ENCODE measurements around the gene FFAR1. TPM values are rescaled to one million over a fixed set of nuclear protein-coding genes. Genes with fewer than 3 reads are reported as not detected.

Gene FFAR1
- total and polyA plus RNA-seq, 4 donors = 0.06 to 0.83 (median 0.70) TPM; not detected in 1

DNA sequence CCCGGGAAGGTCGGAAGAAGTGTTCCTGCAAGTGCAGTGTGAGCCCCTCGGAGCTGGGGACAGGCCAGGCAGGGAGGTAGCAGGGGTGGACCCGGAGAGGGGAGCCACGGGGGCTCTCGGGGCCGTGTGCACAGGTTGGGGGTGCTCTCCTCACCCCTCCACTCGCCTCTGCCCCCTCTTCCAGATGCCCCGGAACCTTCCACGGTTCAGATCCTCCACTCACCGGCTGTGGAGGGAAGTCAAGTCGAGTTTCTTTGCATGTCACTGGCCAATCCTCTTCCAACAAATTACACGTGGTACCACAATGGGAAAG lies 9.8 kb upstream of the FFAR1 start:
- no peaks in the 10 kb centered on the region for H3K27me3 ChIP-seq (ENCODE audit: control insufficient read depth, insufficient read depth, low read length)
- H3K36me3 ChIP-seq (ENCODE audit: control insufficient read depth, insufficient read depth, low read length) = no peaks in the 10 kb centered on the region
- 85% methylated on average over 6 of the region's 13 CpGs for WGBS (ENCODE audit: insufficient coverage)
- DNase-seq (ENCODE audit: low read depth in 4 of 6, low spot score in 6 of 6) = no peak
- H3K27ac ChIP-seq (ENCODE audit: low read depth, low read length) = no peak overlapping the region
- no peaks in the 10 kb centered on the region for H3K9me3 ChIP-seq (ENCODE audit: control insufficient read depth, insufficient read depth, low read length)
- no peak overlapping the region for H3K4me3 ChIP-seq (ENCODE audit: low read depth, low read length)
- H3K4me1 ChIP-seq (ENCODE audit: control insufficient read depth, insufficient read depth, low read length) = no peaks in the 10 kb centered on the region

DNA sequence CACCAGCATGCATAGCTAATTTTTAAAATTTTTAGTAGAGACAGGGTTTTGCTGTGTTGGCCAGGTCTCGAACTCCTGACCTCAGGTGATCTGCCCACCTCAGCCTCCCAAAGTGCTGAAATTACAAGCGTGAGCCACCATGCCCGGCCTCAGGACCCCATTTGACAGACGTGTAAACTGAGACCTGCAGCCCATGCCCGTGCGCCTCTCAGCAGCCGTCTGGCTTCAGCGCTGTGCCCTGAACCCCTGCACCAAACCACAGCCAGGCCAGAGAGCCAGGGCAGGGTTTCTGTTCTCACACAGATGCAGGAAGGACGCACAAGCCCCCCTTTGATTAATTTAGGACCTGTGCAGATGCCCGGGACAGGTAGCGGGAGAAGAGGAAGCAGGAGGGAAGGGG lies 7.3 kb upstream of the FFAR1 start:
- WGBS (ENCODE audit: insufficient coverage) = 91% methylated on average over 10 of the region's 11 CpGs
- Histone ChIP-seq H3K36me3 (ENCODE audit: control insufficient read depth, insufficient read depth, low read length) (no peaks in the 10 kb centered on the region), H3K27me3 (ENCODE audit: control insufficient read depth, insufficient read depth, low read length) (no peaks in the 10 kb centered on the region), H3K9me3 (ENCODE audit: control insufficient read depth, insufficient read depth, low read length) (no peaks in the 10 kb centered on the region), H3K4me1 (ENCODE audit: control insufficient read depth, insufficient read depth, low read length) (no peaks in the 10 kb centered on the region), H3K4me3 (ENCODE audit: low read depth, low read length) (no peak overlapping the region), H3K27ac (ENCODE audit: low read depth, low read length) (no peak overlapping the region)
- no peak for DNase-seq (ENCODE audit: low read depth in 4 of 6, low spot score in 6 of 6)

DNA sequence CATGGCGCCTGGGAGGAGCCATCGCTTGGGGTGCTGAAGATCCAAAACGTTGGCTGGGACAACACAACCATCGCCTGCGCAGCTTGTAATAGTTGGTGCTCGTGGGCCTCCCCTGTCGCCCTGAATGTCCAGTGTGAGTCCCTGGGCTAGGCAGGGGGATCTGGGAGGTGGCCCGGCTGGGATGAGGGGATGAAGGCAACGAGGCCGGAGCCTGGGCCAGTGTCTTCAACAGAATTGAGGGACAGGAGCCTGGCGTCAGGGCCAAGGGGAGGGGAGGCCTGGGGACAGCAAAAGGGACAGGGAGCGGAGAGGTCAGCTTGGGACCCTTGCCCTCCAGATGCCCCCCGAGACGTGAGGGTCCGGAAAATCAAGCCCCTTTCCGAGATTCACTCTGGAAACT lies 6.7 kb upstream of the FFAR1 start:
- Histone ChIP-seq H3K27ac (ENCODE audit: low read depth, low read length) (no peak overlapping the region), H3K4me1 (ENCODE audit: control insufficient read depth, insufficient read depth, low read length) (no peaks in the 10 kb centered on the region), H3K9me3 (ENCODE audit: control insufficient read depth, insufficient read depth, low read length) (no peaks in the 10 kb centered on the region), H3K4me3 (ENCODE audit: low read depth, low read length) (no peak overlapping the region), H3K36me3 (ENCODE audit: control insufficient read depth, insufficient read depth, low read length) (no peaks in the 10 kb centered on the region), H3K27me3 (ENCODE audit: control insufficient read depth, insufficient read depth, low read length) (no peaks in the 10 kb centered on the region)
- no peak for DNase-seq (ENCODE audit: low read depth in 4 of 6, low spot score in 6 of 6)
- WGBS (ENCODE audit: insufficient coverage) = 86% methylated on average over 16 of the region's 16 CpGs

DNA sequence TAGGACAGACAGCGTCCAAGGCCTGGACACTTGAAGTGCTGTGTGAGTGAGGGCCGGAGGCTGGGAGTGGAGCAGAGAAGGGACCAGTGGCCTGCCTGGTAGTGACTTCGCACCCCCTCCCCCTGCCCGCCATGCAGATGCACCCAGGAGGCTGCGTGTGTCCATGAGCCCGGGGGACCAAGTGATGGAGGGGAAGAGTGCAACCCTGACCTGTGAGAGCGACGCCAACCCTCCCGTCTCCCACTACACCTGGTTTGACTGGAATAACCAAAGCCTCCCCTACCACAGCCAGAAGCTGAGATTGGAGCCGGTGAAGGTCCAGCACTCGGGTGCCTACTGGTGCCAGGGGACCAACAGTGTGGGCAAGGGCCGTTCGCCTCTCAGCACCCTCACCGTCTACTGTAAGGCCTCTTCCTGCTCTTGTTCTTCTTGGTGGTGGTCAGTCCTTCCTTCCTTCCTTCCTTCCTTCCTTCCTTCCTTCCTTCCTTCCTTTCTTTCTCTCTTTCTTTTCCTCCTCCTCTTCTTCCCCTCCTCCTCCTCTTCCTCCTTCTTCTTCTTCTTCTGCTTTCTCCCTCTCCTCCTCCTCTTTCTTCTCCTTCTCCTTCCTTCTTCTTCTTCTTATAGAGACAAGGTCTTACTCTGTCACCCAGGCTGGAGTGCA lies 6.0 kb upstream of the FFAR1 start:
- no peak for DNase-seq (ENCODE audit: low read depth in 4 of 6, low spot score in 6 of 6)
- no peaks in the 10 kb centered on the region for H3K4me1 ChIP-seq (ENCODE audit: control insufficient read depth, insufficient read depth, low read length)

DNA sequence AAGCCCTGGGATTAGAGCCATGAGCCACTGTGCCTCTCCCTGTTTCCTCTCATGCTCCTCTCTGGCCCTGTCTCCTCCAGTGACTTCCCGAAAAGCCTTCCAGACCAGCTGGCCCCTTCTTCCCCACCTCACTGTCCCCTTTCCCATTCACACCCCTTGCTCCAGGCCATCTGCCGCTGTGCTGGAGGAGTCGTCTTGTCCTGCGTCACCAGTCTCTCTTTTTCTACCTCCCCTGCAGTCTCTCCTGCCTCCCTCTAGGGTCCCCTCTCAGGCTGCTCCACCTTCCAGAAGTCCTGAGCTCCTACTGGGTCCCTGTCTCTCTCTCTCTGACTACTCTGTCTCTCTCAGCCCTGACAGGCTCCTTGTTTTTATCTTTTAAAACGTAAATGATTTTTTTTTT lies 5.3 kb upstream of the FFAR1 start:
- H3K4me1 ChIP-seq (ENCODE audit: control insufficient read depth, insufficient read depth, low read length) = no peaks in the 10 kb centered on the region
- no peak overlapping the region for H3K27ac ChIP-seq (ENCODE audit: low read depth, low read length)
- WGBS (ENCODE audit: insufficient coverage) = 59% methylated on average over 5 of the region's 5 CpGs
- no peaks in the 10 kb centered on the region for H3K36me3 ChIP-seq (ENCODE audit: control insufficient read depth, insufficient read depth, low read length)
- no peak for DNase-seq (ENCODE audit: low read depth in 4 of 6, low spot score in 6 of 6)
- no peaks in the 10 kb centered on the region for H3K27me3 ChIP-seq (ENCODE audit: control insufficient read depth, insufficient read depth, low read length)
- H3K9me3 ChIP-seq (ENCODE audit: control insufficient read depth, insufficient read depth, low read length) = no peaks in the 10 kb centered on the region
- no peak overlapping the region for H3K4me3 ChIP-seq (ENCODE audit: low read depth, low read length)

More for the DNA sequence above, 6.0 kb upstream of the FFAR1 start:
- Histone ChIP-seq H3K36me3 (ENCODE audit: control insufficient read depth, insufficient read depth, low read length) (no peaks in the 10 kb centered on the region), H3K9me3 (ENCODE audit: control insufficient read depth, insufficient read depth, low read length) (no peaks in the 10 kb centered on the region), H3K27me3 (ENCODE audit: control insufficient read depth, insufficient read depth, low read length) (no peaks in the 10 kb centered on the region), H3K4me3 (ENCODE audit: low read depth, low read length) (no peak overlapping the region), H3K27ac (ENCODE audit: low read depth, low read length) (no peak overlapping the region)
- WGBS (ENCODE audit: insufficient coverage) = 94% methylated on average over 6 of the region's 14 CpGs

DNA sequence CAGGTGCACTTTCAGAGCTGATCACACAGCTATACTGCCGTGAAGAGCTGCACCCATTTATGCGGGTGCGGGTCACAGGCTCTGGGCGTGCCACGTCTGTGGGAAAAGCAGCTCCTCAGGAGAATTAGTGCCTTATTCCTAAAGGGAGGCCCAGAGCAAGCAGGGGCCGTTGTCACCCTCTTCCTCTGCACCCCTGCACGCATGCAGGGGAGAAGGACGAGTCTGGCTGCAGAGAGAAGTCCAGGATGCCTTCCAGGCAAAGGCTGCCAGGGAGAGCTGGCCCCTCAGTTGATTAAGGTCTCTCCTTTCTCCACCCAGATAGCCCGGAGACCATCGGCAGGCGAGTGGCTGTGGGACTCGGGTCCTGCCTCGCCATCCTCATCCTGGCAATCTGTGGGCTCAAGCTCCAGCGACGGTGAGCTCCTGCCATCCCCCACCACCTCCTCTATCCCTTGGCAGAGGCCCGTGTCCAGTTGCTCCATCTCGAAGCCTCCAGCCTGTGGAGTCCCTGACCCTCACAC lies 3.1 kb upstream of the FFAR1 start:
- Histone ChIP-seq H3K9me3 (ENCODE audit: control insufficient read depth, insufficient read depth, low read length) (no peaks in the 10 kb centered on the region), H3K4me3 (ENCODE audit: low read depth, low read length) (no peak overlapping the region), H3K36me3 (ENCODE audit: control insufficient read depth, insufficient read depth, low read length) (no peaks in the 10 kb centered on the region), H3K27ac (ENCODE audit: low read depth, low read length) (no peak overlapping the region), H3K27me3 (ENCODE audit: control insufficient read depth, insufficient read depth, low read length) (no peaks in the 10 kb centered on the region), H3K4me1 (ENCODE audit: control insufficient read depth, insufficient read depth, low read length) (no peaks in the 10 kb centered on the region)
- DNase-seq (ENCODE audit: low read depth in 4 of 6, low spot score in 6 of 6) = peak in 1 of 6 donors; percentile 0
- 84% methylated on average over 16 of the region's 17 CpGs for WGBS (ENCODE audit: insufficient coverage)

DNA sequence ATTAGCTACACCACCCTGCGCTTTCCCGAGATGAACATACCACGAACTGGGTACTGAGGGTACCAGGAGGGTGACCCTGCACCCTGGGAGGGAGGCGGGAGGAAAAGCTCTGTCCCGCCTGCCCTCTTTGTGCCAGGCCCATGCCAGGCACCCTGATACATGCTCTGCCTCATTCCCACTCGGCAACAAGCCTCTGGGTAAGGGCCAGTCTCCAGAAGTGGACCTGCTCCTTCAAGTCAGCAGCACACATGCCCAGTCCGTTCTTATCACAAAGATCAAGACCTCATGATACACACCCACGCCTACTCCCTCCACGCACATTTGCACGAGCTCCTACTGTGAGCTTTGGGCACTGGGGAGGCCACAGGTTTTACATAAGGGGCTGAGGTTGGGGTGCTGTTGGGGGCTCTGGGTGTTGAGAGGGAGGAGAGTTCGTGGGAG lies 2.0 kb upstream of the FFAR1 start:
- Histone ChIP-seq H3K36me3 (ENCODE audit: control insufficient read depth, insufficient read depth, low read length) (no peaks in the 10 kb centered on the region), H3K27me3 (ENCODE audit: control insufficient read depth, insufficient read depth, low read length) (no peaks in the 10 kb centered on the region), H3K27ac (ENCODE audit: low read depth, low read length) (no peak overlapping the region), H3K4me3 (ENCODE audit: low read depth, low read length) (no peak overlapping the region), H3K9me3 (ENCODE audit: control insufficient read depth, insufficient read depth, low read length) (no peaks in the 10 kb centered on the region), H3K4me1 (ENCODE audit: control insufficient read depth, insufficient read depth, low read length) (no peaks in the 10 kb centered on the region)
- peak in 1 of 6 donors; percentile 0 for DNase-seq (ENCODE audit: low read depth in 4 of 6, low spot score in 6 of 6)
- 88% methylated on average over 10 of the region's 11 CpGs for WGBS (ENCODE audit: insufficient coverage)

DNA sequence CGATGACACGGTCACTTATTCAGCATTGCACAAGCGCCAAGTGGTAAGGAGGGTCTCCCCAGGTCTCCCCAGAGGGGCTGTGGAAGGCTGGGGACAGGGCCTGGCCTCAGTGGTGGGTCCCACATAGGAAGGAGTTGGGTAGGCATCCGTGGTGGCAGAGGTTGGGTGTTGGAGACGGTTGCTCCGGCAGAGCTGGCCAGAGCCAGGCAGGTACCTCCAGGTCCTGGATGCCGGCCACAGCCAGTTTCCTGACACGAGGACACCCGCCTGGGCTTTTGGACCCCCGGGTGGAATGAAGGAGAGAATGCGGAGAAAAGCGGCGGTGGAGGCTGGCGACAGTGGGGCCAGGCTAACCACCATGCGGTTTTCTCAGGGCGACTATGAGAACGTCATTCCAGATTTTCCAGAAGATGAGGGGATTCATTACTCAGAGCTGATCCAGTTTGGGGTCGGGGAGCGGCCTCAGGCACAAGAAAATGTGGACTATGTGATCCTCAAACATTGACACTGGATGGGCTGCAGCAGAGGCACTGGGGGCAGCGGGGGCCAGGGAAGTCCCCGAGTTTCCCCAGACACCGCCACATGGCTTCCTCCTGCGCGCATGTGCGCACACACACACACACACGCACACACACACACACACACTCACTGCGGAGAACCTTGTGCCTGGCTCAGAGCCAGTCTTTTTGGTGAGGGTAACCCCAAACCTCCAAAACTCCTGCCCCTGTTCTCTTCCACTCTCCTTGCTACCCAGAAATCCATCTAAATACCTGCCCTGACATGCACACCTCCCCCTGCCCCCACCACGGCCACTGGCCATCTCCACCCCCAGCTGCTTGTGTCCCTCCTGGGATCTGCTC lies 1.3 kb upstream of the FFAR1 start:
- no peaks in the 10 kb centered on the region for H3K9me3 ChIP-seq (ENCODE audit: control insufficient read depth, insufficient read depth, low read length)
- WGBS (ENCODE audit: insufficient coverage) = 82% methylated on average over 28 of the region's 28 CpGs
- H3K4me3 ChIP-seq (ENCODE audit: low read depth, low read length) = no peak overlapping the region
- H3K27ac ChIP-seq (ENCODE audit: low read depth, low read length) = no peak overlapping the region
- no peaks in the 10 kb centered on the region for H3K36me3 ChIP-seq (ENCODE audit: control insufficient read depth, insufficient read depth, low read length)
- H3K27me3 ChIP-seq (ENCODE audit: control insufficient read depth, insufficient read depth, low read length) = no peaks in the 10 kb centered on the region
- peak in 1 of 6 donors; percentile 0 for DNase-seq (ENCODE audit: low read depth in 4 of 6, low spot score in 6 of 6)
- H3K4me1 ChIP-seq (ENCODE audit: control insufficient read depth, insufficient read depth, low read length) = no peaks in the 10 kb centered on the region

DNA sequence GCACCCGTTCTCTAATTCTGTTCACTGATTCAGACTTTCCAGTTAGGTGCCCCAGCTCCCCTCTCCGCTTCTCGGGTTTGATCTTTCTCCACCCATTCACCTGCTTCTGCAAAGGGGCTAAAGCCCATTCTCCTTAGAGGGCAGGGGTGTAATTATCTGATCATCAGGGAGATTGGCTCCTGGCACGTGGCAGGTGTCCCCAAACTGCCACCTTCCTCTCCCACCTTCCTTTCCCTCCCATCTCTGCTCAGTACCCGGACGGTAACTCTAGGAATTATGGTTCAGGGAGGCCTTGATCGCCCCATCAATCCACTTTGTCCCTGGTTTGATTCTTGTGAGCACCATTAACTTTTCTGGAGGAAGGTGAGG lies 212 bp downstream of the FFAR1 start:
- no peaks in the 10 kb centered on the region for H3K4me1 ChIP-seq (ENCODE audit: control insufficient read depth, insufficient read depth, low read length)
- WGBS (ENCODE audit: insufficient coverage) = 96% methylated on average over 3 of the region's 7 CpGs
- no peak for DNase-seq (ENCODE audit: low read depth in 4 of 6, low spot score in 6 of 6)
- no peaks in the 10 kb centered on the region for H3K36me3 ChIP-seq (ENCODE audit: control insufficient read depth, insufficient read depth, low read length)
- no peak overlapping the region for H3K4me3 ChIP-seq (ENCODE audit: low read depth, low read length)
- no peaks in the 10 kb centered on the region for H3K9me3 ChIP-seq (ENCODE audit: control insufficient read depth, insufficient read depth, low read length)
- H3K27me3 ChIP-seq (ENCODE audit: control insufficient read depth, insufficient read depth, low read length) = no peaks in the 10 kb centered on the region
- no peak overlapping the region for H3K27ac ChIP-seq (ENCODE audit: low read depth, low read length)
